PC-9 (cell line): ENCODE measurements around the gene MRPS11.

ENCODE experiments used
- CTCF ChIP-seq: fragments of 200-600 bp; sonication (generic); conservative IDR thresholded peaks from 2 replicates; pipeline ENCODE4 v1.6.1; 2017; ENCODE audit warnings: mixed run types, antibody characterized with exemption, mild to moderate bottlenecking, moderate library complexity
- EZH2 ChIP-seq: fragments of 200-600 bp; sonication (generic); IDR thresholded peaks from 2 replicates; pipeline ENCODE4 v1.8.0; 2017; ENCODE audit warnings: antibody characterized with exemption, low read depth

GRCh38 chr15:88431441-88431840 lies 36.1 kb upstream of the MRPS11 start:
- TF ChIP-seq CTCF (no peak), EZH2 (no peak)
